GM23248 (cell line): ENCODE results near the gene WDR38. TPM values are rescaled to one million over a fixed set of nuclear protein-coding genes. Genes with fewer than 3 reads are reported as not detected.

Source experiments
- DNase-seq: peaks from one replicate; pipeline ENCODE4 v3.0.0-alpha.2; 2015
- H2AFZ ChIP-seq: fragments of 200-600 bp; sonication (generic); 2 replicates; pipeline ENCODE4 v1.6.1; 2016; ENCODE audit warnings: antibody characterized with exemption
- H3F3A ChIP-seq: fragments of 200-600 bp; sonication (generic); 2 replicates; pipeline ENCODE4 v1.6.1; 2016; ENCODE audit warnings: mild to moderate bottlenecking, antibody characterized with exemption, mixed run types; ENCODE audit not compliant: insufficient read depth
- H3K27ac ChIP-seq: fragments of 200-600 bp; sonication (generic); 2 replicates; pipeline ENCODE4 v1.5.1; 2016; ENCODE audit warnings: mild to moderate bottlenecking
- H3K27me3 ChIP-seq: fragments of 200-600 bp; sonication (generic); replicated peaks from 2 replicates; pipeline ENCODE4 v1.6.1; 2016; ENCODE audit warnings: mild to moderate bottlenecking; ENCODE audit not compliant: insufficient read depth
- H3K36me3 ChIP-seq: fragments of 200-600 bp; sonication (generic); 2 replicates; pipeline ENCODE4 v1.6.1; 2016; ENCODE audit warnings: low read depth, mild to moderate bottlenecking
- H3K4me1 ChIP-seq: fragments of 200-600 bp; sonication (generic); 2 replicates; pipeline ENCODE4 v1.6.1; 2016; ENCODE audit warnings: mild to moderate bottlenecking; ENCODE audit not compliant: insufficient read depth
- H3K4me2 ChIP-seq: fragments of 200-600 bp; sonication (generic); one replicate; pipeline ENCODE4 v1.6.1; 2016; ENCODE audit warnings: mild to moderate bottlenecking; ENCODE audit not compliant: unreplicated experiment
- H3K4me3 ChIP-seq: fragments of 200-600 bp; sonication (generic); 2 replicates; pipeline ENCODE4 v1.5.1; 2016; ENCODE audit warnings: mild to moderate bottlenecking
- H3K79me2 ChIP-seq: fragments of 200-600 bp; sonication (generic); 2 replicates; pipeline ENCODE4 v1.6.1; 2016; ENCODE audit warnings: mild to moderate bottlenecking; ENCODE audit not compliant: insufficient read depth
- H3K9ac ChIP-seq: fragments of 200-600 bp; sonication (generic); 2 replicates; pipeline ENCODE4 v1.6.1; 2016; ENCODE audit warnings: mild to moderate bottlenecking
- H3K9me2 ChIP-seq: fragments of 200-600 bp; sonication (generic); 2 replicates; pipeline ENCODE4 v1.6.1; 2016; ENCODE audit warnings: mixed run types, mild to moderate bottlenecking, moderate library complexity; ENCODE audit not compliant: insufficient read depth
- H3K9me3 ChIP-seq: fragments of 200-600 bp; sonication (generic); one replicate; pipeline ENCODE4 v1.6.1; 2017; ENCODE audit warnings: low read depth
- H4K20me1 ChIP-seq: fragments of 200-600 bp; sonication (generic); 2 replicates; pipeline ENCODE4 v1.6.0; 2016; ENCODE audit not compliant: insufficient read depth
- EZH2 ChIP-seq: fragments of 200-600 bp; sonication (generic); IDR thresholded peaks from 2 replicates; pipeline ENCODE4 v1.6.1; 2018; ENCODE audit warnings: antibody characterized with exemption, mild to moderate bottlenecking; ENCODE audit not compliant: insufficient read depth, poor library complexity, severe bottlenecking
- EZH2phosphoT487 ChIP-seq: fragments of 200-600 bp; sonication (generic); IDR thresholded peaks from 2 replicates; pipeline ENCODE4 v1.6.1; 2018; ENCODE audit warnings: antibody characterized with exemption, moderate library complexity, mild to moderate bottlenecking, low read depth; ENCODE audit not compliant: insufficient read depth
- WGBS, 2 experiments: methylation state at CpG; one replicate each; pipeline ENCODE4 v1.1.6; 2015 to 2017; ENCODE audit warnings: low lambda C conversion rate in 2 of 2, low coverage in 1 of 2; ENCODE audit errors: missing lambda C conversion rate in 2 of 2; 5-methylcytosine and 5-hydroxymethylcytosine counted together
- in situ Hi-C: fragments of 300-500 bp; cut with MboI; formaldehyde crosslinking; loops from 2 replicates; pipeline ENCODE4 v1.15.0; 2020
- polyA plus RNA-seq: library from polyadenylated mRNA; unstranded; fragments of >200 nt; fragmentation: Nextera tagmentation; extraction: Ambion mirVana; gene quantifications from 2 replicates; pipeline ENCODE4 v1.2.1, GENCODE V29; 2016
- small RNA-seq: library from RNA; depleted of rRNA; stranded (forward); fragments of <200 nt; gene quantifications from one replicate; pipeline ENCODE3, GENCODE V24; 2014; ENCODE audit warnings: low read depth, low replicate concordance
- total RNA-seq: library from RNA; depleted of rRNA; stranded (reverse); fragments of >200 nt; shearing (Covaris generic); gene quantifications from 2 replicates; pipeline ENCODE4 v1.2.3, GENCODE V29; 2014; rRNA removed

Gene WDR38
- total and polyA plus RNA-seq, 2 experiments from 2014 or later = not detected

DNA sequence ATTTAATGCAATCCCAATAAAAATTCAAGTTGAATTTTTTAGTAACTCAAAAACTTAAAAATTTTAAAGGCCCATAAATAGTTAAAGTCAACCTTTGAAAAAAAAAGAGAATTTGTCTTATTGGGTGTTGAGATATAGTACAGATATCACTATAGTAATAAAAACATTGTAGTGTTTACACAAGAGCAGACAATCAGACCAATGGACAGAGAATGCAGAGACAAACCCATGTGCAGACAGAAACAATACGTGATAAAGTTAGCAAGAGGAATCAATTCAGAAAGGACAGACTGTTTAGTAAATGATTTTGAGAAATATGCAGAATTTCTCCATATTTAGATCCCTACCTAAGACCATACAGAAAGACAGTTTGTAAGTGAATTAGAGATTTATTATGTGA lies 53.7 kb downstream of the WDR38 start:
- H3K36me3 ChIP-seq = peaks cover 16% of the 10 kb centered on the region; the same call in 1 of the 2 replicates
- H3K4me2 ChIP-seq = no peak overlapping the region
- in situ Hi-C loops = no loop called here
- H3K4me3 ChIP-seq = no peak overlapping the region
- H3K9me3 ChIP-seq = no peaks in the 10 kb centered on the region
- H3K27me3 ChIP-seq = no peaks in the 10 kb centered on the region
- WGBS, 2 experiments = 100% methylated on average over 1 of the region's 1 CpG
- H3K9ac ChIP-seq = no peak overlapping the region
- H3K27ac ChIP-seq = no peak overlapping the region
- no peaks in the 10 kb centered on the region for H4K20me1 ChIP-seq
- no peaks in the 10 kb centered on the region for H3K79me2 ChIP-seq
- DNase-seq = no peak
- no peaks in the 10 kb centered on the region for H3K9me2 ChIP-seq
- TF ChIP-seq EZH2phosphoT487 (no peak), EZH2 (no peak)
- H3K4me1 ChIP-seq = peaks cover 2% of the 10 kb centered on the region; the same call in 1 of the 2 replicates
- H3F3A ChIP-seq = peaks cover 6% of the 10 kb centered on the region; the same call in 1 of the 2 replicates
- no peak overlapping the region for H2AFZ ChIP-seq

Small RNA genes lying within 50 kb of the gene (small RNA-seq; reads per million reads assigned to genes)
- not detected for gene RNU4-82P

Other genes starting within 250 kb of the WDR38 start
- not detected in 2 replicates for gene NR6A1, start 82.1 kb upstream of the WDR38 start, total RNA-seq
- gene NR6A1, start 82.1 kb upstream of the WDR38 start, polyA plus RNA-seq = 0.06 and 0.16 TPM in 2 replicates
- 0.11 and 0.38 TPM in 2 replicates for gene OLFML2A, start 76.3 kb upstream of the WDR38 start, total RNA-seq
- gene OLFML2A, start 76.3 kb upstream of the WDR38 start, polyA plus RNA-seq = 0.08 and 0.14 TPM in 2 replicates
- 1,199 and 1,347 TPM in 2 replicates for gene RPL35, start 8.5 kb downstream of the WDR38 start, total RNA-seq
- 1,193 and 1,202 TPM in 2 replicates for gene RPL35, start 8.5 kb downstream of the WDR38 start, polyA plus RNA-seq
- gene ARPC5L, start 8.7 kb downstream of the WDR38 start, total RNA-seq = 21.9 and 31.5 TPM in 2 replicates
- gene ARPC5L, start 8.7 kb downstream of the WDR38 start, polyA plus RNA-seq = 75.0 and 77.6 TPM in 2 replicates
- 12.4 and 18.1 TPM in 2 replicates for gene GOLGA1, start 87.6 kb downstream of the WDR38 start, total RNA-seq
- 15.3 and 17.1 TPM in 2 replicates for gene GOLGA1, start 87.6 kb downstream of the WDR38 start, polyA plus RNA-seq